ACHN (cell line): ENCODE data around the gene RASSF6.
"Not testable (repeated sequence)": the region's sequence is repeated elsewhere in the genome, so short reads cannot be mapped to it uniquely, and the experiment has no call there.

Experiments
- DNase-seq: peaks from one replicate; pipeline ENCODE4 v3.0.0-alpha.2; 2015
- in situ Hi-C: cut with HindIII; loops from 2 replicates; pipeline ENCODE4 v1.10.0; 2017; ENCODE audit warnings: low sequenced_read_pairs, low pct_ligation_motif_present, low pct_unique_long_range_greater_than_20kb

The RASSF6 gene, protein sequence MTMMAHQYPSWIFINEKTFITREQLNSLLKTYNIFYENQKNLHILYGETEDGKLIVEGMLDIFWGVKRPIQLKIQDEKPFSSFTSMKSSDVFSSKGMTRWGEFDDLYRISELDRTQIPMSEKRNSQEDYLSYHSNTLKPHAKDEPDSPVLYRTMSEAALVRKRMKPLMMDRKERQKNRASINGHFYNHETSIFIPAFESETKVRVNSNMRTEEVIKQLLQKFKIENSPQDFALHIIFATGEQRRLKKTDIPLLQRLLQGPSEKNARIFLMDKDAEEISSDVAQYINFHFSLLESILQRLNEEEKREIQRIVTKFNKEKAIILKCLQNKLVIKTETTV

DNA sequence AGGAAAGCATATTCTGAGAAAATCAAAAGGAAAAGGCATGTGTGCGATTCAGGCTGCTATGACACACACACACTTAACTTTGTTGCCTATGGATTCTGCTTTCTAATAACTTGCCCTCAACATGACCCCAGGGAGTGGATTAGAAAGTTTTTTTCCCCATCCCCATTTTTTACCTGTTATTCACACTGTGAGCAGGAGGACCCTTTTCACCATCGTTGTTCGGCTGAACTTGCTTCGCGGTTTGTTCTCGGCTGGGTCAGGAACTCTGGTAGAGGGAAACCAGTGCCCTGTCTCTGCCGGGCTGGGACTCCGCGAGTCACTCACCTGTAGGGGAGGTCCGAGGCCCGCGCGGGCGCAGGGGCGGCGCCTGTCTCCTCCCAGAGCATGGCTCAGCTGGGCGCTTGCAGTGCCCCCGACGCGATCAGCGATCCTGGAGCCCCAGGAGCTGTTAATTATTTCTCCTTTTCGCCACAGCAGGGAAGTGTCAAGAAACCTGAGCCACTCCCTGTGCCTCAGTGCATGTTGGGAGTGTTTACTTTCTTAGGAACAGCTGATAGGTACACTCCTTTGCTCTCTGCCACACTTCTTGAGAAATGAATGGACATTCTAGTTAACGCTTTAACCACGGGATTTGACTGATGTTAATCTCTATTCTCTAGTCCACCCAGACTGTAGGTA, at the start of gene RASSF6:
Gene RASSF6 (minus strand): TSS at position 322 of the 678 bp plus-strand sequence. CDS start 8,641 bp downstream, outside the sequence.
- DNase-seq = peak; percentile 85
- in situ Hi-C loops = no loop called here

DNA sequence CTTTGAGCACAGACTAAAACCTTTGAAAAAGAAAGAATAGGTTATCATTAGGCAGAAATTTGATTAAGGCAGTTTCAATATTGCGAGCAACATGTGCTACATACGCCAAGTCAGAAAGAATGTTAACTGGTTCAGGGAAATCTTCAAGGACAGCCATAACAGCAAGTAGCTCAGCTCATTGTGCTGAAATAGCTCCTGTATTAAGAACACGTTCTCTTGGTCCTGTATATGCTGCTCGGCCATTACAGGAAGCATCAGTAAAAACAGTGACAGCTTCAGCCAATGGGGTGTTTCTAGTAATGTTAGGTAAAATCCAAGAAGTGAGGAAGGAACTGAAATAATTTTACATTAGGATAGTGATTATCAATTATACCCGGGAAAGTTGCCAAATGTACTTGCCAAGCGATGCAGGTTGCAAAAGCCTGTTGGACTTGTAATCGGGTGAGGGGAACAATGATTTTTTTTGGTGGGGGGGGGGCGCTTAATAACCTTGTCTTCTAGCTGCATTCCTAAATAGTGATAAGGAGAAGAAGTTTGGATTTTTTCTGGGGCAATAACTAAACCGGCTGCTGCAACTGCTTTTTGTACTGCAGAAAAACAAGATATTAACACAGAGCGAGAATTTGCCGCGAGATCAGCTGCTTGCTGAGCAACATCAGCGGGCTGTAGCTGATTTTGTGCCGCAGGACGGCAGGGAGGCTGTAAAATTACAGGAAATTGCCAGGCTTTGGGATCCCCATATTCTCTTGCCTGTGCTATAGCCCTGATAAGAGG, 49.4 kb upstream of the RASSF6 start:
- in situ Hi-C loops = no loop called here
- DNase-seq = no peak

DNA sequence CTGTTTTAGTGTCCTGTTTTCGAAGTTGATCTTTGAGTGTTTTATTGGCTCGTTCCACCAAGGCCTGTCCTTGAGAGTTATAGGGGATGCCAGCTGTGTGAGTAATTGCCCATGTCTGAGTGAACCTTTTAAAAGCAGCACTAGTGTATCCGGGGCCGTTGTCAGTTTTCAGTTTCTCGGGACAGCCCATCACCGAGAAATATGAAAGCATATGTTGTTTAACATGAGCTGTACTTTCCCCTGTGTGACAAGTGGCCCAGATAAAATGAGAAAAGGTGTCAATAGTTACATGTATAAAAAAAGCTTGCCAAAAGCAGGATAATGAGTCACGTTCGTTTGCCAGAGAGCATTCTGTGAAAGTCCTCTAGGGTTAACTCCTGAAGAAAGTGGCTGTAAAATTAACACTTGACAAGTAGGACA, 48.6 kb upstream of the RASSF6 start:
- DNase-seq = no peak
- in situ Hi-C loops = no loop called here

DNA sequence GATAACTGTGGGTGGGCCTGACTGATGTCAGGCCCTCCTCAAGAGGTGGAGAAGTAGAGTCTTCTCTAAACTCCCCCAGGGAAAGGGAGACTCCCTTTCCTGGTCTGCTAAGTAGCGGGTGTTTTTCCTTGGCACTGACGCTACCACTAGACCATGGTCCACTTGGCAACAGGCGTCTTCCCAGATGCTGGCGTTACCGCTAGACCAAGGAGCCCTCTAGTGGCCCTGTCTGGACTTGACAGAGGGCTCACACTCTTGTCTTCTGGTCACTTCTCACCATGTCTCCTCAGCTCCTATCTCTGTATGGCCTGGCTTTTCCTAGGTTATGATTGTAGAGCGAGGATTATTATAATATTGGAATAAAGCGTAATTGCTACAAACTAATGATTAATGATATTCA, 45.7 kb upstream of the RASSF6 start:
- in situ Hi-C loops, DNase-seq: not testable (repeated sequence)

DNA sequence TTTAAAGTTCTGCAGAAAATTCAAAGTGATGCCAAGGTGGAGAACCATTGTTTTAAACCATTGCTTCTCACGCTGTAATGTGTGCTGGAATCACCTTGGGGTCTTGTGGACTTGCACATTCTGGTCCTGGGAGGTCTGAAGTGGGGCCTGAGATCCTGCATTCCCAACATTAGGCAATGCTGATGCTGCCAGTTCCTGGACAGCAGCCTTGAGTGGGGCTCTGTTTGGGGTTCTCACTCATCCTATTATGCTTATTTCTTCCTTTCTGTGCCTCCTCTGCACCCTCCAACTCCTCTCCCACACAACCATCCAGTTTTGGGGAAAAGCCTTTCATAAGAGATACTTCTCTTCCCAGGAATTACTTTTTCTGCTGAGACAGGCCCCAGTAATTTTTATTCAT, 44.2 kb upstream of the RASSF6 start:
- in situ Hi-C loops = no loop called here
- no peak for DNase-seq

DNA sequence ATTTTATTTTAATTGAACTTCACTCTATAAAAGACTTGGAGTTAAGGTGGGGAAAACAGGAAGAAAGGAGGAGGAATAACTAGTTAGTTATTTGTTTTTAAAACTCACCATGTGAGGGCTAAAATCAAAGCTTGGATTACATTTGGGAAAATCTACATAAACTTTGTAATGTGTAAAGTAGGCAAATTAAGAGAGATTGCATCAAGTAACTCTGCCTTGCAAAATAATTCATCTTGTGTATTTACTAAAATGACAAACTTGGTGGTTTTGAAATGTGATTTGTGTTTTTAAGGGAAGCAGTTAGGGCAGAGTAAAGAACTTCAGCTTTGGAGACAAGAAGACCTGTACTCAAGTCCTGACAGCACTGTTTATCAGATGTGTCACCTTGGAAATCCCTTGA, 43.3 kb upstream of the RASSF6 start:
- in situ Hi-C loops = no loop called here
- no peak for DNase-seq

DNA sequence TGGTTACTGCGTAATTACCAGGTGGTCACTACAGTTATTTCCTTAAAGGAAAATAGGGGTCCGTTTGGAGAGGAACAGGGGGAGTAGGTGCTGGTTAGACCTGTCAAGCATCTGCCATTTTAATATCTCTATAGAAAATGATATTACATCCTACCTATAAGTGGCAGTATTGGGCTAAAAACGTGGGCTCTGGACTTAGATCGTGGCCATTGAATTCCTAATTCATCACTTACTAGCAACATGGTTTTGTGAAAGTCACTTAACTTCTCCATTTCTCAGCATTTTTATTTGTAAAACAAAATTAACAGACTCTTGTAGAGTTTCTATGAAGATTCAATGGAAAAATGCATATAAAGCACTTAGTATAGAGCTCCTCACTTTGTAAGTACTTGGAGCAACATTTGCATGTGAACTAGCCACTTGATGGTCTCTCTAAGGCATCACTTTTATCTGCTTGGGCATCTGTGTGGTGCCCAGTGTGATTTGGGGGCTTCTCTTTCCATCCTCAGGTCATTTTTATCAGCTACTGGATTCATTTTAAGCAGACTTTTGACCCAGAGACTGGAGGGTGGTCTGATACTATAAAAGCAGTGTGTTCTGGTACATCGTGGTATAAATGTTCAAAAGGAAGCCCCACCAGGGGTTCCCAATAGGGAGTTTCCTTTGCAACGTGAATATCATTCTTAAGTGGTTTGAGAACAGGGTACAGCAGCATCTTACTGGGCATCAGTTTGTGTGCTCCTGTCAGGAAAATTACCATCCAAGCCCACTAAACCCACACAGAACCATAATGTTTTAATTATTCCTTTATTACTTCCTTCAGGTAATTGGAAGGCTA, 42.7 kb upstream of the RASSF6 start:
- in situ Hi-C loops = no loop called here
- peak; percentile 79 for DNase-seq

DNA sequence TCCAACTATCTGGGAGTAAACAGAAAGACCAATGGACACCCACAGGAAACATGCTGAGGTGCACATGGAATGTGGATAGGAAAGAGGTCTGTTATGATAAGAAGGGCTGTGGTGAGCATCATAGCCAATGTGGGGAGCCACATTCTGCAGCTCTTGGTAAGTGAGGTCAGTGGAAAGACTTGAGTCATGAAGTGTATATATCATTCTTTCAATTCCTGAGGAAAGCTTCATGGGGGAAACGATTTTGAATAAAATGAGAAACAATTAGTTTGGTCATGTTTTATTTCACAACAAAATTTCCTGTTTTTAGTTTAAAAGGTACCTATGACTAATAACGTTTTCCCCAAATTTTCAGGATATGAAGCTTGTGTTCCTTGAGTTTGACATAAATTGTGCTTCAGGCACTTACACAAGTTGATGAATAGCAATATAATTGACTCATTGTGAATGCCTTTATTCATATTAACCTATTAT, 41.4 kb upstream of the RASSF6 start:
- in situ Hi-C loops = no loop called here
- DNase-seq = peak; percentile 96

DNA sequence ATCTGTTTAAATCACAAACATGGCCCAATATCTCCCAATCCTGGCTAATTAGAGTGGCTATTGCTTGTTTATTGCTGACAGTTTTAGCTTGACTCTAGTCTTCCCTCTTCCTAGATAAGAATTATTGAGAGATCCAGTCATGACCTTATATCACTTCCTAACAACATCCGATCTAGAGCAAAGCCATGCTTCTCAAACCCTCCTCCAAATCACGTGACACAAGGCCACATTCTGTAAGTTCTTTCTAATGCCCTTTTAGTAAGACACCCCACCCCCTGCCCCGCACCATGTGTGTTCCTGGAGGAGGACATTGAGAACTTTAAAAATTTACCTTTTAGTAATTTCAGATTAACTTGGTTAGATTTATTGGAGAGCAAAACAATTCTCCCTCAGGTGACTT, 40.6 kb upstream of the RASSF6 start:
- DNase-seq = no peak
- in situ Hi-C loops = no loop called here

DNA sequence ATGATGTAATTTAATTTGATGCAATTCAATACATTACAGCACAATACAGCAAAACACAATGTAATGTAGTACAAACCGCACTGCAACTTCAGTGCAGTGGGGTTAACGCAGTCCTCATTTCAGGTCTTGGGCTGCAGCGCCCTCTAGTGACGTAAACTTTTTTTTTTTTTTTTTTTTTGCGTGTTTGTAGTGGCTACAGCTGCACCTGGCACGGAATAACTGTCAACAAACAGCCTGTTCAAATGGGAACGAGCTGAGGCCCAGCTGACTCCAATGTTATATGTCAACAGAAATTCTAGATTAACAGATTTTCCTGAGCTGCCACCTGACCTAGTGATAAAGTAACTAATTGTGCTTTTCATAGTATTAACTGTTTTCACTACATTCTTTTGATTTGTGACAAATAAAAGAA, 33.5 kb upstream of the RASSF6 start:
- peak; percentile 42 for DNase-seq
- in situ Hi-C loops = no loop called here

DNA sequence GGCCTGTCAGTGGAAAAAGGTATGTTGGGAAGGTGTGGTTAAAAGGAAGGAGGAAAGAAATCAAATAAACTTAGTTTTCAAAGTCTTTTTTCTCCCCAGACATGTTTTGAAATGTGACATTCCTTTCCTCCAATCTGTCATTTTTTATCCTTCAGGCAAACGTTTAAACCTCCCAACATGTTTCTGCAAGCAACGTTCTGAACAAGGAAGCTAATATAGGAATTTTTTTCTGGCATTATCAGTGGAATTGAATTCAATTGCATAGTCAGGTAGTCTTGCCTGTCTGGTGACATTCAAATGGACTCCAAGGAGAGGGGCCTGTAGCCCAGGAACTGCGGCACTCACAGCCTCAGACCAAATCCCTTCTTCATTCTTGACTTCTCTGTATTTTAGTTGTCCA, 30.0 kb upstream of the RASSF6 start:
- no peak for DNase-seq
- in situ Hi-C loops = no loop called here

DNA sequence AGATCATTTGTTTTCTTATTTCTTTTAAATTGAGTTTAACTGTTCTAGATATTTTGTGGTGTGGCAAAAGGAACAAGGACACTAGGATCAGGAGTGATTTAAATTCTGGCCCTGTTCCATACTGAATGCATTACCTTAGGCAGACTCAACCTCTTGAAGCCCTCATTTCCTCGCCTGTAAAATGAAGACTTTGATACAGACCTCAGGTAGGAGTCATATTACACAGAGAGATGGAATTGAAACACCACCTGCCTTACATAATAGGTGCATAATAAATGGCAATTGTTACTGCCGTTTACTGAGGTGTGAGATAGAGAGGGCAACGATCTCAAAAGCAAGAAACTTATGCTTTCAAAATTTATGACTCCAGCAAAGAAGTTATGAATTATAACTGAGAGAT, 28.2 kb upstream of the RASSF6 start:
- in situ Hi-C loops = no loop called here
- no peak for DNase-seq

DNA sequence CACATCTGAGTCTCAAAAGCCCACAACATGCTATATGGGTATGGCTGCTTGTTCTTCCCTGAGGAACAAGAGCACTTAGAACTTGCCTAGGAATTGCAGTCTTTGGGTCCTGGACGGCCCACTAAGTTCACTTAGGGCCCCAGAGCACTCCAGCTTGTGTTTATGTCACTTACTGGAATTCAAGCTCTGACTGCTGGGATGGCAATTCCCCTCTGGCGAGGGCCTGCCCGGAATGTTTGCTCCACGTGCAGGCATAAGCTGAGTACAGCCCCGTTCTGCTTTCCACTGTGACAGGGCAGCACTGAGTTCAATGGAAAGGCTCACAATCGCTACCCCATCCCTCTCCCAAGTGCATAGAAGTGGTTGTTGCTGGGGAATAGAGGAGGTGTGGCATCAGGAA, 25.9 kb upstream of the RASSF6 start:
- DNase-seq = no peak
- in situ Hi-C loops = no loop called here

DNA sequence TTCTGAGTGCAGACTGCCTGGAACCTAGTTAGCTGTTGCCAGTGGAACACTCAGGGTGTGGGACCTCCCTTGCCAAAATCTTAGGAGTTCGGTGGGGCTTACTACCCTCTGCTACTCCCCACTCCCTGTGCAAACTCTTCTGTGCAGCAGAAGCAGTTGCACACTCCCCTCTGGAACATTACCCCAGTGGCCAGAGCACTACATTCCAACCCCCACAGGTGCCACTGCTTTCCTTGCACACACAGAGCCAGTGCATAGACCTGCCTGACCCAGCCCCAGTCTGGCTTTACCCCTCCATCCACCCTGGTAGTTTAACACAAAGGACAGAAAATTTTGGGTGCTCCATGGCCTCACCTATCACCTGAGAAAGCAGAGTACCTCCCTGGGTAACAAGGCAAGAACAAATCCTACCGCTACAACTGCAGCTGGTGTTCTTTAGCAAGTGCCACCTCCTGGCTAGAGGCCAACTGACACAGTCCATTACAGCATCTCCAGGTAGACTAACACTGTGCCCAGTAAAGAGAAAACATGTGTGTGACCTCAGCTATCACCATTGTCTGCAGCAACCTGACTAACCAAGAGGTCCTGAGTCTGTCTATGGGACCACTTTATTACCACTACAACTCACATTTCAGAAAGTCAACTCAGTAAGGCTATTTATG, 11.5 kb upstream of the RASSF6 start:
- no peak for DNase-seq
- in situ Hi-C loops = no loop called here

DNA sequence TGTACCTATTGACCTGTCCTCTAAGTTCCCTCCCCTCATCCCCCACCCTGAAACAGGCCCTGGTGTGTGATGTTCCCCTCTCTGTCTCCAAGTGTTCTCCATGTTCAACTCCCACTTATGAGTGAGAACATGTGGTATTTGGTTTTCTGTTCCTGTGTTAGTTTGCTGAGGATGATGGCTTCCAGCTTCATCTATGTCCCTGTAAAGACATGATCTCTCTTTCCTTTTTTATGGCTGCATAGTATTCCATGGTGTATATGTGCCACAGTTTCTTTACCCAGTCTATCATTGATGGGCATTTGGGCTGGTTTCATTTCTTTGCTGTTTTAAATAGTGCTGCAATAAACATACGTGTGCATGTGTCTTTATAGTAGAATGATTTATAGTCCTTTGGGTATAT, 8.6 kb upstream of the RASSF6 start:
- in situ Hi-C loops, DNase-seq: not testable (repeated sequence)

DNA sequence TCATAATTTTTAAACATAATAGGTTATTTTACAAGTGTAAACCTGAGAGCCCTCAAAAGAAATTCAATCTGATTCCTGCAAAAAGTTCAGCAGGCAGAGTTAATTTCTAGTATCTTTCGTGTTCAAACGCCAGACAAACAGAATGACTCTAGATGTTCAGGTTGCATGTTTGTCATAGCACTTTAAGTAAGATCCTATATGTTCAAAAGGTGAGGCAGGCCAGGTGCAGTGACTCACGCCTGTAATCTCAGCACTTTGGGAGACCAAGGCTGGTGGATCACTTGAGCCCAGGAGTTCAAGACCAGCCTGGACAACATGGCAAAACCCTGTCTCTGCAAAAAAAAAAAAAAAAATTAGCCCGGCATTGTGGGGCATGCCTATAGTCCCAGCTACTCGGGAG, 1.1 kb upstream of the RASSF6 start:
- in situ Hi-C loops = no loop called here

DNA sequence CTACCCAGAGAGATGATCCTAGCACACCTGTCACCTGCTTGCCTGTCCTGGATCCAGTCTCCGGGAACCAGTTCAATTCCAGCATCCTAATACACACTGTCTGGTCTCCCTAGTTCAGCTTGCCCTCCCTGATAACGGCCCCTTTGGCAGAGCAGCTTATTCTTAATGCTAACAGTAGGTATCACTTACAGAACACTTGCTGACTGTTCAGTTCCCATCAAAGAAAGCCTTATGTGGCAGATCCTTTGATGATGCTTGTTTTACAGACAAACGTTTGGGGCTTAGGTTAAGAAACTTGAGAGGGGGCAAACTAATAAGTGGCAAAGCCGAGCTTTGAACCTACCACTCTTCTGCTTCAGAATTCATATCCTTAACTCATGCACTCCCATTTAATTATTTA, 890 bp downstream of the RASSF6 start:
- DNase-seq = peak; percentile 29
- in situ Hi-C loops = no loop called here

More for the DNA sequence above, 1.1 kb upstream of the RASSF6 start:
- no peak for DNase-seq

DNA sequence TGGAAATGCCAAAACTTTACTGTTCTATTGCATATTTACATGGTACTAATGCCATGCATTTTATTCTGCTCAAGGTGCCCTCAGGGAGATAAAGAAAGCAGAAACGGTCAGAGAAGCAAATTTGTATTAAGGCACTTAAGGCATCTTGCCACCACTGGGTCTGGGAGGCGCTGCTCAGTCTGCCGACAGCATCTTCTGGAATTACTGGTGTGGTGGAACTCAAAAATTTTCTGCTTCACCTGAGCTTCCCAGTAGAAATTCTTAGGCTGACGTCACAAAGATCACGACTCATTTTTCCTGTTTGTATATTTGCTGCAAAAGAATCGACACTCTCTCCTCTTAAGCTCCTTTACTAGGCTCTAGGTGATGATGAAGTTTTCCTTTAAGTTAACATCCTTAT, 3.0 kb downstream of the RASSF6 start:
- DNase-seq = peak; percentile 63
- in situ Hi-C loops = no loop called here
